Keratinocyte (primary cell): ENCODE results near the gene SLC17A7. TPM values are rescaled to one million over a fixed set of nuclear protein-coding genes. Genes with fewer than 3 reads are reported as not detected.

Experiments
- DNase-seq: peaks from one replicate; pipeline ENCODE4 v3.0.0-alpha.2; 2011; ENCODE audit warnings: low read depth, missing footprints, low spot score
- FAIRE-seq: peaks from 2 replicates; lab custom pipeline; 2011; peaks lifted over from hg19 to GRCh38; lab: Jason Lieb, UNC
- H2AFZ ChIP-seq: 2 replicates; pipeline ENCODE4 v1.6.0; 2012; ENCODE audit warnings: low read length, control low read depth, inconsistent platforms; ENCODE audit not compliant: control insufficient read depth
- H3K27ac ChIP-seq: 2 replicates; pipeline ENCODE4 v1.5.1; 2011; ENCODE audit warnings: low read length; ENCODE audit not compliant: control insufficient read depth, insufficient read depth
- H3K27me3 ChIP-seq: 3 replicates; pipeline ENCODE4 v1.6.0; 2011; ENCODE audit warnings: low read length; ENCODE audit not compliant: control insufficient read depth, insufficient read depth; ENCODE audit errors: extremely low read depth
- H3K36me3 ChIP-seq, 2 experiments: 2 replicates in 1 of 2; 3 replicates in 1 of 2; pipeline ENCODE4 v1.5.1; 2011; ENCODE audit warnings: low read length in 2 of 2, mild to moderate bottlenecking in 1 of 2; ENCODE audit not compliant: control insufficient read depth in 2 of 2, insufficient read depth in 2 of 2; ENCODE audit errors: extremely low read depth in 1 of 2
- H3K4me1 ChIP-seq: 3 replicates; pipeline ENCODE4 v1.5.1; 2011; ENCODE audit warnings: low read length; ENCODE audit not compliant: control insufficient read depth, insufficient read depth; ENCODE audit errors: extremely low read depth
- H3K4me2 ChIP-seq: 3 replicates; pipeline ENCODE4 v1.6.0; 2011; ENCODE audit warnings: low read depth, low read length; ENCODE audit not compliant: control insufficient read depth, insufficient read depth; ENCODE audit errors: extremely low read depth
- H3K4me3 ChIP-seq, 3 experiments: fragments of 200-600 bp in 1 of 3; sonication (generic) in 1 of 3; 2 replicates in 2 of 3; 3 replicates in 1 of 3; pipeline ENCODE4 v1.5.1; 2011 to 2016; ENCODE audit warnings: low read length in 3 of 3, mild to moderate bottlenecking in 3 of 3, control low read depth in 2 of 3, inconsistent platforms in 1 of 3, low read depth in 1 of 3, mixed read lengths in 1 of 3, mixed run types in 1 of 3, moderate library complexity in 1 of 3; ENCODE audit not compliant: control insufficient read depth in 2 of 3, insufficient read depth in 2 of 3; ENCODE audit errors: extremely low read depth in 1 of 3
- H3K79me2 ChIP-seq: 2 replicates; pipeline ENCODE4 v1.6.0; 2012; ENCODE audit warnings: low read length; ENCODE audit not compliant: control insufficient read depth, insufficient read depth
- H3K9ac ChIP-seq: 3 replicates; pipeline ENCODE4 v1.6.0; 2011; ENCODE audit warnings: low read length; ENCODE audit not compliant: control insufficient read depth, insufficient read depth; ENCODE audit errors: extremely low read depth
- H3K9me1 ChIP-seq: 3 replicates; pipeline ENCODE4 v1.6.0; 2011; ENCODE audit warnings: low read length; ENCODE audit not compliant: control insufficient read depth, insufficient read depth; ENCODE audit errors: extremely low read depth
- H3K9me3 ChIP-seq: 2 replicates; pipeline ENCODE4 v1.5.1; 2012; ENCODE audit warnings: low read depth, low read length; ENCODE audit not compliant: control insufficient read depth
- H4K20me1 ChIP-seq: 3 replicates; pipeline ENCODE4 v1.6.0; 2011; ENCODE audit warnings: low read length; ENCODE audit not compliant: control insufficient read depth, insufficient read depth; ENCODE audit errors: extremely low read depth
- EZH2 ChIP-seq: IDR thresholded peaks from one replicate; pipeline ENCODE4 v1.6.1; 2012; ENCODE audit warnings: inconsistent platforms, mild to moderate bottlenecking, low read length, moderate library complexity
- dilution Hi-C: fragments of 300-500 bp; cut with MboI; formaldehyde crosslinking; loops from one replicate; pipeline ENCODE4 v1.7.0; 2020; ENCODE audit warnings: low sequenced_read_pairs; ENCODE audit not compliant: extremely low pct_ligation_motif_present
- polyA plus RNA-seq, 5 experiments: library from polyadenylated mRNA; depleted of rRNA in 3 of 5; stranded (reverse) in 3 of 5; stranded (forward) in 1 of 5; unstranded in 1 of 5; fragments of >200 nt; gene quantifications; 1 replicate in 1 of 5; 2 replicates in 3 of 5; 3 replicates in 1 of 5; pipeline versions ENCODE4 v1.2.1 to v1.2.3, GENCODE V29; 2011 to 2012; ENCODE audit warnings: missing spikeins in 2 of 5, low read depth in 1 of 5, low replicate concordance in 1 of 5
- TF ChIP-seq, protein P1 (sequence below), 3 experiments: IDR thresholded peaks in 1 of 3; conservative IDR thresholded peaks in 1 of 3; optimal IDR thresholded peaks in 1 of 3; 2 replicates in 2 of 3; 3 replicates in 1 of 3; pipeline versions ENCODE3 to v1.5.1; 2011; ENCODE audit warnings: low read length in 3 of 3, mild to moderate bottlenecking in 3 of 3, moderate library complexity in 2 of 3, control low read depth in 1 of 3, inconsistent platforms in 1 of 3; ENCODE audit not compliant: insufficient read depth in 2 of 3; ENCODE audit errors: extremely low read depth in 1 of 3

SLC17A7 gene
- polyA plus RNA-seq, 1 donor (not counting 4 experiments of a cell fraction or from before 2014, with no cell fraction given), result 0.04 TPM

DNA sequence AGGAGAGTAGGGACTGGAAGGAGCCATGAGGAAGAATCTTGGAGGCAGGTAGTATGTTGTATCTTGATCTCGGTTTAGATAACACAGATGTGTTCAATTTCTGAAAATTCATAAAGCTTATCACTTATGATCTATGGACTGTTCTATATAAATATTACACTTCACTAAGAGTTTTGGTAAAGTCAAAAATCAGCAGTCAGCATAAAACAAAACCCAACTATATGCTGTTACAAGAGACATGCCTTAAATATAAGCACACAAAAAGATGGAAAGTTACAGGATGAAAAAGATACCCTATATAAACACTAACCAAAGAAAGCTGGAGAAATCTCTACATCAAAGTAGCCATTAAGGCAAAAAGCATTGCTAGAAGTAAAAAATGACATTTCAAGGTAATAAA, 57.7 kb downstream of the SLC17A7 start:
- dilution Hi-C loops, result no loop called here
- DNase-seq (no peak), FAIRE-seq (no peak)
- H4K20me1 ChIP-seq, result no peaks in the 10 kb centered on the region
- H3K27ac ChIP-seq, result no peak overlapping the region
- no peaks in the 10 kb centered on the region for H3K27me3 ChIP-seq
- no peak overlapping the region for H2AFZ ChIP-seq
- no peaks in the 10 kb centered on the region for H3K9me1 ChIP-seq
- no peaks in the 10 kb centered on the region for H3K4me1 ChIP-seq
- no peak for TF ChIP-seq EZH2
- TF ChIP-seq, protein P1, sequence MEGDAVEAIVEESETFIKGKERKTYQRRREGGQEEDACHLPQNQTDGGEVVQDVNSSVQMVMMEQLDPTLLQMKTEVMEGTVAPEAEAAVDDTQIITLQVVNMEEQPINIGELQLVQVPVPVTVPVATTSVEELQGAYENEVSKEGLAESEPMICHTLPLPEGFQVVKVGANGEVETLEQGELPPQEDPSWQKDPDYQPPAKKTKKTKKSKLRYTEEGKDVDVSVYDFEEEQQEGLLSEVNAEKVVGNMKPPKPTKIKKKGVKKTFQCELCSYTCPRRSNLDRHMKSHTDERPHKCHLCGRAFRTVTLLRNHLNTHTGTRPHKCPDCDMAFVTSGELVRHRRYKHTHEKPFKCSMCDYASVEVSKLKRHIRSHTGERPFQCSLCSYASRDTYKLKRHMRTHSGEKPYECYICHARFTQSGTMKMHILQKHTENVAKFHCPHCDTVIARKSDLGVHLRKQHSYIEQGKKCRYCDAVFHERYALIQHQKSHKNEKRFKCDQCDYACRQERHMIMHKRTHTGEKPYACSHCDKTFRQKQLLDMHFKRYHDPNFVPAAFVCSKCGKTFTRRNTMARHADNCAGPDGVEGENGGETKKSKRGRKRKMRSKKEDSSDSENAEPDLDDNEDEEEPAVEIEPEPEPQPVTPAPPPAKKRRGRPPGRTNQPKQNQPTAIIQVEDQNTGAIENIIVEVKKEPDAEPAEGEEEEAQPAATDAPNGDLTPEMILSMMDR (optimal IDR thresholded peaks at IDR 0.05 in 1 of 3, IDR thresholded peaks at IDR 0.05 in 1 of 3, conservative IDR thresholded peaks at IDR 0.05 in 1 of 3; ENCODE audit: extremely low read depth in 1 of 3, insufficient read depth in 2 of 3, low read length in 3 of 3), result no peak
- H3K36me3 ChIP-seq, result no peaks in the 10 kb centered on the region
- no peaks in the 10 kb centered on the region for H3K79me2 ChIP-seq
- H3K9ac ChIP-seq, result no peak overlapping the region
- no peak overlapping the region for H3K4me2 ChIP-seq
- no peaks in the 10 kb centered on the region for H3K9me3 ChIP-seq
- H3K4me3 ChIP-seq, result no peak overlapping the region

DNA sequence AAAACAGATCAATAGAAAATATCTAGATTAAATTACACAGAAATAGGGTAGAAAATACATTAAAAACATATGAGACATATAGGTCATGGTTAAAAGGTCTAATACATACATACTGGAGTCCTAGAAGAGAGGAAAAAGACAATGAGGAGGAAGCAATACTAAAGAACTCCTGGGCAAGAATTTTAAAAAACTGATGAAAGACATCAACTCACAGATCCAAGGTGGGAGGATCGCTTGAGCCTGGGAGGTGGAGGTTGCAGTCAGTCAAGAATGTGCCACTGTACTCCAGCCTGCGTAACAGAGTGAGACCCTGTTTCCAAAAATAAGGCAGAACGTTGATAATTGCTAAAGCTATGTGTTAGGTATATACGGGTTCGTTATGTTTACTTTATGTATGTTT, 58.7 kb downstream of the SLC17A7 start:
- no peak overlapping the region for H3K4me2 ChIP-seq
- no peak for TF ChIP-seq EZH2
- TF ChIP-seq, protein P1 (optimal IDR thresholded peaks at IDR 0.05 in 1 of 3, IDR thresholded peaks at IDR 0.05 in 1 of 3, conservative IDR thresholded peaks at IDR 0.05 in 1 of 3; ENCODE audit: extremely low read depth in 1 of 3, insufficient read depth in 2 of 3, low read length in 3 of 3), result no peak
- no peaks in the 10 kb centered on the region for H3K27me3 ChIP-seq
- H3K4me1 ChIP-seq, result no peaks in the 10 kb centered on the region
- no peak overlapping the region for H2AFZ ChIP-seq
- DNase-seq, result no peak
- H4K20me1 ChIP-seq, result no peaks in the 10 kb centered on the region
- no peaks in the 10 kb centered on the region for H3K36me3 ChIP-seq
- H3K79me2 ChIP-seq, result no peaks in the 10 kb centered on the region
- dilution Hi-C loops, result no loop called here
- no peak for FAIRE-seq
- H3K4me3 ChIP-seq, result no peak overlapping the region
- H3K27ac ChIP-seq, result no peak overlapping the region
- no peaks in the 10 kb centered on the region for H3K9me1 ChIP-seq
- H3K9ac ChIP-seq, result no peak overlapping the region
- no peaks in the 10 kb centered on the region for H3K9me3 ChIP-seq
